HG03064 (cell line): ENCODE measurements around the gene TMSB10.

Experiments
- ATAC-seq: cut with Tn5 transposase; IDR thresholded peaks from one replicate; pipeline ENCODE4 v1.9.1; 2021; ENCODE audit warnings: low read depth; ENCODE audit not compliant: unreplicated experiment

TMSB10 gene

DNA sequence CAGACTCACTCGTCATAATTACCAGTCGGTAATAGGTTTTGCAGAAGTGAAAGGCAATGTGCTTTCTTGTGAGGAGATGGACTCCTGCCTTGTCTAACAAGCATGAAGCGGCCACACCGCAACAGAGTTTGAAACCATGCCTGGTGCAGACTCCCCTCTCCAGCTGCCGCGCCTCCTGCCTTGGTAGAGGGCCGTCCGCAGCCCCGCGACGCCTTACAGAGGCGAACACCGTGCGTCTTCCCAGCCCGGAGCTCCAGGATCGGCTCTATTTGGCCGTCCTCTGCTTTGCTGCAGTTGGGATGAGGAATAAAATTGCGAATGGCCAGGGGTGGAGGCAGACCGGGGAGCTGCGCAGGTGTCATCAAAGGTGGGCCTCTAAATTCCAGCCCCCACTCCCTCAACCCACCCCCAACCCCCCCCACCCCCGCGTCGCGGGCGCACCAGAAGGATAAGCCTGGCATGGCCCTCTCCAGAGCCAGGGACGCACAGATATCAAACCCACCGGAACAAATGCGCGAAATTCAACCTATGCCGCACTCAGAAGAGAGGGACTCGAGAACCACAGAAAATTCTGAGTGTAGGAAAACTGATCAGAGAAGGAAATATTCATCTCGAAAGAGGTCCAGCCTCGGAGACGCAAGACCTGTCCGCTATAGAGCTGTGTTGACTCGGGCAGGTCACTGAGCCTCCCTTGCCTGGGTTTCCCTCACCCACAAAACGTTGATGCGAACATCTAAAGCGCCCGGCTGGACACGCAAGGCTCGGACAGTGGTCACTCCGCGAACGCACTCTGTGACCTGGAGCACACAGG is 25.7 kb upstream of the TMSB10 start:
- no peak for ATAC-seq

- ATAC-seq, result no peak
Measured at GRCh38 chr2:84880395-84880644, 25.1 kb upstream of the TMSB10 start.

DNA sequence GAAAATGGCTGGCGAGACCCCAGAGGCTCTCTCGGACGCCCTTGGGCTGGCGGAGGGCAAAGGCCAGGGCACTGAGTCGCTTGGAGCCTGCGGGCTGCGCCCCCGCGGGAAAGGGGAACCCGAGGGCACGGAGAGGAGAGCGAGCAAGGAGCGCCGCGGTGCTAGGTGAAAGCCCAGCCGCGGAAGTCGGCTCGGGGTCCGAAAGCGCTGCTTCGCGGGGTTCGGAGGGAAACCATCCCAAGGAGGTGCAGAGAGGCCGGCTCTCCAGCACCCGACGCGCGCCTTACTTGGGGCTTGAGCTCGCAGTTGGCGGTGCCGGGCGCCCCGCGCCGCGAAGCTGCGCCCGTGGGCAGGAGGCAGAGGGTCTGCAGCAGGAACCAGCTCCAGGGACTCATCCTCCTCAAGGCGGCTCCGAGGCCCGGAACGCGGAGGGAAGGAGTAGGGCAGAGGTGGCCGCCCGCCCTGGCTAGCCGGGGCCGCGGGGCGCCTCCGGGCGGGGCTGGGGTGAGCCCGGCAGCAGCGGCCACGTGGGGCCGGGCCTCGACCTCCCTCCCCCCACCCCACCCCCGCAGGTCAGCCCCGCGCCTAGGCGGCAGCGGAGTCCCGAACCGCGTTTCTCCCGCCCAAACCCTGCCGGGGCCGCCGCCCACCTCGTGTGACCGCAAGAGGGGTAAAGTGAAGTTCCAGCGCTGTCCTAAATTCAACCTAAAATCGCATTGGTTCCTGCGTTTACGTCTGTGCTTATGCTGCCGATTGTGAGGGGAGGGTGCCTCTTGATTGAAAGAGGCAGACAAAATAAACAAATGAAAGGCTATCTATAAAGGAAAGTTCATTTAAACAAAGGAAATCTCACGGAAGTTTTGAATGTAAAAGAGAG is 24.6 kb upstream of the TMSB10 start, which contains the start of gene TRABD2A:
TSS of gene TRABD2A (minus strand) at position 440 of the 877 bp plus-strand sequence. CDS start at position 395, 45 bp downstream.
- ATAC-seq, result no peak

DNA sequence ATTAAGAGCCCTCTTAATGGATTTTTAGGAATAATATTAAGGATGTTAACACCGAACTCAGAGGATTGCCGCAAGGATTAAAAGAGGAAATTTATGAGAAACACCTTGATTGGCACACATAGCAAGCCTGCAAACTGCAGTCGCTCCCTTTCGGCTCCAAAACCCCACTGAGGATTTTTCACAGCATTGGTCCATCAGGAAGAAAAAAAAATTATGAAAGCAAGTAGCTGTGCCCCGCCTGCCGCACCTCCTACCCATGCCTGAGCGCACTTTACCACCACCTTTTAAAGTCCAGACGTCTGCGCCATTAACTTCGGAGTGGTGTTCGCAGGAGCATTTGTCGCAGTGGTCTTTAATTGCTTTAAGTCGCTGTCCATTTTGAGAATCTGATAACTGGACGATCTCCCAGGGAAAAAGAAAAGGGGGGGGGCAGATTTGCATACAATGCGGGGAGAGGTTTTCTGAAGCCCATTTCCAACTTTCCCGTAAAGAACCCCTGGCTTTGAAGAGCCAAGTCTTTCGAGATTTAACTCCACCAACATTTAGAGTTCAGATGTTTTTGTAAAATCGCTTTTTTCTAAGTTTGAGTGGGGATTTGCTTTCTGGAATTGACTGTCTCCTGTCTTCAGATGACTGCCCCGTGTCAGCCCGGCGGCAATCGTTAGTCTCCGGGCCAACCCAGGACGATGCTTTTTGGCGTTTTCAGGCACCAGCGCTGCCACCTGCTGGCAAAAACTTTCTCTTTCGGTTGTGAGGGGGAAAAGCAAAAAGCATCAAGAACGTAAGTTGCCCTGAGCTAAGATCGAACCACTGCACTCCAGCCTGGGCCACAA is 23.7 kb upstream of the TMSB10 start:
- peak; percentile 57 for ATAC-seq

GRCh38 chr2:84882414-84882738 is 23.1 kb upstream of the TMSB10 start:
- no peak for ATAC-seq

- no peak for ATAC-seq
Measured at GRCh38 chr2:84882775-84883550, 22.5 kb upstream of the TMSB10 start.

DNA sequence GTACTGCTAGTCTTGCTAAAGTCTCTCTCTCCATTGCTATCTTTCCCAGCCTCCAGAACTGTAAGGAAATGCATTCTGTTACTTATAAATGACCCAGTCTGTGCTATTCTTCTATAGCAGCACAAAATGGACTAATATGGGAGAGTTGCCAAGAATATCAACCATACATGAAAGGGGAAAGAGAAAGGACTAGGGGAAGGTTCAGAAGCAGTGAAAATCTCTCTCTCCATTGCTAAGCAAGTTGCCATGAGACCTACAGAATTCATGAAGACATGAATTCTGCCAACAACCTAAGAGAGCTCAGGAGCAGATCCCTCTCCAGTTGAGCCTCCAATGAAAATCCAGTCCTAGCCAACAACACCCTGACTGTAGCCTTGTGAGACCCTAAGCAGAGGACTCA is 21.0 kb upstream of the TMSB10 start:
- no peak for ATAC-seq

DNA sequence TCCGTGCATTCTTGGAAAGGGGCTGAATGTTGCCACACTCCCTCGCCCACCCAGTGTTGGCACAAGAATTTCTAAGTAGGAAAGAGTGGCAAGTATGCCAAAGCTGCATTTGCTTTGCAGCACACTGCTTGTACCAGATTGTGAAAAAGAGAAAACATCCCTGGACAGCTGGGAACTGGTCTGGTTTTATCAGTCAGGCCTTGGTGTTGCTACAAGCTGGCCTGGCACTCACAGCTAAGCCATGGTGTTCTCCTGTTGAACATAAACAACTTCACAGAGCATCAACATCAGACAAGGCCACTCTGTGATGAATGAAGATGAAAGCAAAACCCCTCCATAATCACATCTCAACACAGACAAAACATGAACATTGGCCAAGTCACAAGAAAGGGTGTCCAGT is 20.3 kb upstream of the TMSB10 start:
- ATAC-seq, result no peak

DNA sequence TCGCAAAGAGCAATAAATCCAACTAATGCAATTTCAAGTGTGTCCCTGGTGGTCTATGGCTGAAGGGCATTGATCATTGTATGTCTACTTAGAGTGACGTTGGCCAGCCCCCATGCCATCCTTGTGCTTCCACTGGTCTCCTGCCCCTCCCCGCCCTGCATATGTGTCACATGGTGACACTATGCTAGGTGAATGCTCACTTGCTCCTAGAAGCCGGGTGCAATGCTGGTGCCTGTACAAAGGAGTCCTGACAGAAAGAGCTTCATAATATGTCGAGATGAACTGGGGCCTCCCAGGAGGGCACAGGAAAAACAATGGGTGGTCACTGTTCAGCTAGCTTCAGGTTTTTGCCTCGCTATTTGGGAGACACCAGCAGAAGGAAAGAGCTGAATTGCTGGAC is 18.7 kb upstream of the TMSB10 start:
- no peak for ATAC-seq

GRCh38 chr2:84888401-84889276 is 16.8 kb upstream of the TMSB10 start:
- peak; percentile 79 for ATAC-seq

- ATAC-seq, result peak; percentile 4
Measured at GRCh38 chr2:84889332-84889731, 16.1 kb upstream of the TMSB10 start.

DNA sequence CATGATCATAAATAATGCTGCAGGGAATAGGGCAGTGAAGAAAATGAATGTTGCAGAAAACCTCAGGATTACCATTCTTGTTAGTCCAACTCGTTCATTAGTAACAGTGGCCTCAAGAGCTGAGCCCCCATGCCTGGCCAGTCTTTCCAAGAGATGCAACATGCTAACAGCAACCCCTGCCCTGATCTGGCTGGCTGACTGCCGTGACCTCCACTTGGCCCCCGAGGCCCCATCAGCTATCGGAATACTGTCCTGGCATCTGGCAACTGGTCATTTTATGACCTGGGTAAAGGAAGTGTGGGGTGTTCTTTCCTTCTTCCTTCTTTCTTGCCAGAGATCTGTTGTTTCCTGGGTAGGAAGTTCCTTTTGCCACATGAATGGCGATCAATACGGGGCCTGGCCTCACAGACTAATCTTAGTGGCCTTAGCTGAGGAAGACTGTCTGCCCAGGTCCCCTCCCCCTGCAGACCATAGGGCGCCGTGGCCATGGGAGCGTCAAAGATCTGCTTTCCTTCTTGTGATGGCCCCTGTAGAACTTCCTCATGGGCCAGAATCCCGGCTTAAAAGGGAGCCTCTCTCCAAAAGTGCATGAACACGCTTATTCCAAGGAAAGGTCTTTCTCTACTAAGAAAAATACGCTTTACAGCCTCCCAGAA is 14.0 kb upstream of the TMSB10 start:
- ATAC-seq, result no peak

- ATAC-seq, result no peak
Measured at GRCh38 chr2:84894131-84894586, 11.3 kb upstream of the TMSB10 start.

- no peak for ATAC-seq
Measured at GRCh38 chr2:84894758-84895520, 10.5 kb upstream of the TMSB10 start.

- no peak for ATAC-seq
Measured at GRCh38 chr2:84896567-84896966, 8.9 kb upstream of the TMSB10 start.

DNA sequence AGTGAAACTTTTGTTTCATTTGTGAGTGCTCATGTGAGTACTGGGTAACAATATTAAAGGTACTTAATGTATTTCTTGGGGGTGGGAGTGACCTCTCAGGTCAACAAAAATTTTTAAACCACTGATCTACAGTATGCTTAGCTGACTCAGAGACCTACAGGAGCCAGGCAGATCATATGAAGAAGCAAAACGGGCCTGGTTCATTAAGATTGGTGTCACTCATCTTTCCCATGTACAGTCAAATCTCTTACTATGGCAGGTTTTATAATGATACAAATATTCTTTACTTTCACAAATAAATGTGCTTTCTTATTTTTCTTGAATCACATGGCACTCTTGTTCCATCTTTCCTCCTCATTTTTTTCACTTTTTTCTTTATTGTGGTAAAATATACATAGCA is 7.7 kb upstream of the TMSB10 start:
- ATAC-seq, result no peak

DNA sequence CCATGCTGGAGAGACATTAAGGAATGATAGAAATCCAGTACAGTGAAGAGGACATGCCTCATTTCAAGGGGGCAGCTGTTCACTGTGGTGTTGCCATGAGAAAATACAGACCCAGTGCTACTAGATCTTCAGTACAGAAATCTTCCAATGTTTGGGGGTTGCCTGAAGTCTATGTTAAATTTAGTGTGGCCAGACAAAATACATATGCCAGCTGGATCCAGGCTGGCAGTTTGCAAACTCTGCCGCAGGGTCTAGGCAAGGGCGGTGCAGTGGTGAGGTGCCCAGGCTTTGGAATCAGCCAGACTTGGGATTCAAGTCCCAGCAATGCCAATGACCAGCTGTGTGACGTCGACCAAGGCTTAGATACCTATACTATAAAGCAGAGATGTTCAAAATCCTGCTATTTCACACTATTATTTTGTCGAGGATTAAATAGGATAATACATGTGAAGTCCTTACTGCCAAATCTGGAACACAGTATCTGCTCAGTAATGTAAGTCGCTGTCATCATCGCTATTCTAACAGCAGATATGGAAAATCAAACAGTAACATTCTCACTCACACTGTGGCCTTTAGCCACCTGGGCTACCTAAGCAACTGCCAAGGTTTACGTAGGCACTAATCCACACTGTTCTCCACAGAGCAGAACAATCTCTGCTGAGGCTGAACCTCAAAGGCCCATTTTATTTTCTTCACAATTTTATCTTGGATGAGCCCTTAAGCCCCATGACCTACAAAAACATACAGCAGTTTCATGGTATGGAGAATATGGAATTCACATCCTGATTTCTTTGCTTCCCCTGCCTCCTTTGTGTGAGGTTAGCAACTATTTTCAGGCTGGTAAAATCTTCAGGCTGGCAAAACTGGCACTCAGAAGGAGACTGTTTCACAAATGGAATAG is 5.9 kb upstream of the TMSB10 start:
- no peak for ATAC-seq
